NCI-H748 (cell line): ENCODE measurements around the gene ANKRD35.

Source experiments
- DNase-seq: peaks from one replicate; lab custom pipeline; 2025; ENCODE audit not compliant: unreplicated experiment; lab: John Stamatoyannopoulos, UW

The ANKRD35 gene

GRCh38 chr1:145893306-145894055 is 7.8 kb upstream of the ANKRD35 start:
- no peak for DNase-seq

GRCh38 chr1:145892486-145893087 is 6.9 kb upstream of the ANKRD35 start:
- DNase-seq = peak; percentile 34

- peak; percentile 98 for DNase-seq
These were observed 6.2 kb upstream of the ANKRD35 start for GRCh38 chr1:145891587-145892485.

- peak; percentile 44 for DNase-seq
These were observed 5.5 kb upstream of the ANKRD35 start for GRCh38 chr1:145891143-145891542.

GRCh38 chr1:145889722-145890121 is 4.1 kb upstream of the ANKRD35 start:
- peak; percentile 38 for DNase-seq

- no peak for DNase-seq
These were observed 2.0 kb upstream of the ANKRD35 start for GRCh38 chr1:145887631-145888030.

- no peak for DNase-seq
These were observed 1.1 kb upstream of the ANKRD35 start for GRCh38 chr1:145886816-145887215.

- no peak for DNase-seq
These were observed 724 bp upstream of the ANKRD35 start for GRCh38 chr1:145886390-145886789.

GRCh38 chr1:145884675-145885074 is 991 bp downstream of the ANKRD35 start:
- no peak for DNase-seq

- peak; percentile 99 for DNase-seq
These were observed 5.9 kb downstream of the ANKRD35 start for GRCh38 chr1:145879775-145880174.

- peak; percentile 34 for DNase-seq
These were observed 6.9 kb downstream of the ANKRD35 start for GRCh38 chr1:145878724-145879123.

- DNase-seq = no peak
These were observed 7.7 kb downstream of the ANKRD35 start for GRCh38 chr1:145877923-145878486.

- no peak for DNase-seq
These were observed 11.0 kb downstream of the ANKRD35 start for GRCh38 chr1:145874646-145875045.

GRCh38 chr1:145871994-145872924 is 13.4 kb downstream of the ANKRD35 start:
- no peak for DNase-seq

GRCh38 chr1:145868232-145868631 is 17.4 kb downstream of the ANKRD35 start:
- no peak for DNase-seq

GRCh38 chr1:145863282-145864018 is 22.2 kb downstream of the ANKRD35 start:
- no peak for DNase-seq

- DNase-seq = peak; percentile 90
These were observed 26.1 kb downstream of the ANKRD35 start for GRCh38 chr1:145859491-145860023.

GRCh38 chr1:145858901-145859490 is 26.7 kb downstream of the ANKRD35 start, which contains the start of gene PIAS3:
Gene PIAS3, minus strand, starts transcription at chr1:145859081. Its CDS starts 91 bp downstream, at chr1:145858990.
- peak; percentile 95 for DNase-seq
